IPS-NIHi7 (cell line): Measurements from ENCODE around the gene SPRR2G.
"Not testable (repeated sequence)": the region's sequence is repeated elsewhere in the genome, so short reads cannot be mapped to it uniquely, and the experiment has no call there.

ENCODE experiments used
- DNase-seq: peaks from one replicate; pipeline ENCODE4 v3.0.0; 2012; ENCODE audit warnings: mixed read lengths; ENCODE audit errors: extremely low spot score

SPRR2G gene

GRCh38 chr1:153113416-153113815 is 37.3 kb downstream of the SPRR2G start, which contains the start of gene SPRR2F:
Gene SPRR2F, minus strand, starts transcription at chr1:153113516. Its CDS starts 783 bp downstream, at chr1:153112733.
- DNase-seq, result no peak

DNA sequence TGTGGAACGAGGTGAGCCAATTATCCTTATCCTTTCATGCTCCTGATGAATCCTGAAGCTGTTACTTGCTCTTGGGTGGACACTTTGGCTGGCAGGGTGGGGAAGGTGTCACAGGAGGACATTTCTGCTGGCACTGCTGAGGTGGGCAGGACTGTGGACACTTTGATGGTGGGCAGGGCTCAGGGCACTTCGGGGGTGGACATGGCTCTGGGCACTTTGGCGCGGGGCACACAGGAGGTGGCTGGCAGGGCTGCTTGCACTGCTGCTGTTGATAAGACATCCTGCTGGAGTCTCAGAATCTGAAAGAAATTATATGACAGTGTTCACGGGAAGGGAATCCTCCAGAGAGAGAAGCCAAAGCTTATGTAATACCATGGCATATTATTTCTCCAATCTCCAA is 38.2 kb downstream of the SPRR2G start:
- not testable (repeated sequence) for DNase-seq

- DNase-seq, result no peak
These were observed 50.4 kb downstream of the SPRR2G start for GRCh38 chr1:153100245-153100644.
